ENCODE measurements around the gene KRT78.
"Not testable (repeated sequence)": the region's sequence is repeated elsewhere in the genome, so short reads cannot be mapped to it uniquely, and the experiment has no call there.

Gene KRT78

GRCh38 chr12:52796429-52796794 lies 52.4 kb downstream of the KRT78 start:
- DNase-seq (ENCODE audit: low read depth): no peak

GRCh38 chr12:52795694-52796428 lies 52.9 kb downstream of the KRT78 start, which contains the start of gene KRT3:
Gene KRT3, minus strand, starts transcription at chr12:52796117. Its CDS starts 75 bp downstream, at chr12:52796042.
- DNase-seq (ENCODE audit: low read depth): no peak

- DNase-seq (ENCODE audit: low read depth): not testable (repeated sequence)
Measured at GRCh38 chr12:52795332-52795674, 53.5 kb downstream of the KRT78 start.

GRCh38 chr12:52794479-52795331 lies 54.1 kb downstream of the KRT78 start:
- DNase-seq (ENCODE audit: low read depth): no peak

GRCh38 chr12:52792185-52793029 lies 56.4 kb downstream of the KRT78 start:
- DNase-seq (ENCODE audit: low read depth): no peak

GRCh38 chr12:52791271-52792184 lies 57.3 kb downstream of the KRT78 start:
- DNase-seq (ENCODE audit: low read depth): no peak

- DNase-seq (ENCODE audit: low read depth): no peak
Measured at GRCh38 chr12:52790427-52791270, 58.1 kb downstream of the KRT78 start.

- DNase-seq (ENCODE audit: low read depth): no peak
Measured at GRCh38 chr12:52789637-52790426, 59.0 kb downstream of the KRT78 start.

- no peak for DNase-seq (ENCODE audit: low read depth)
Measured at GRCh38 chr12:52788876-52789636, 59.7 kb downstream of the KRT78 start.

- no peak for DNase-seq (ENCODE audit: low read depth)
Measured at GRCh38 chr12:52788192-52788875, 60.5 kb downstream of the KRT78 start.

Measured in activated T-cell treated with anti-CD3 and anti-CD28 coated beads for 24 hours (primary cell).